Natural killer cell treated with Interleukin-12 subunit alpha and Interleukin-12 subunit beta and Interleukin-15 and Interleukin-18, amount 100 ng/mL, for 72 hours (primary cell): Measurements from ENCODE around the gene RBM12. TPM values are rescaled to one million over a fixed set of nuclear protein-coding genes. Genes with fewer than 3 reads are reported as not detected.
"Not testable (repeated sequence)": the region's sequence is repeated elsewhere in the genome, so short reads cannot be mapped to it uniquely, and the experiment has no call there.

Experiments used
- ATAC-seq, 2 donors: fragments of 150-1000 bp; cut with Tn5 transposase in 1 of 2; sonication (Bioruptor Pico), chemical (Tn5 transposase) in 1 of 2; 2 replicates each; pipeline ENCODE4 v1.10.0; 2021
- DNase-seq: peaks from one replicate; pipeline ENCODE4 v3.0.0; 2022; ENCODE audit warnings: low spot score
- H3K27ac Mint-ChIP-seq, 2 donors: 1 replicate in 1 of 2; 2 replicates in 1 of 2; pipeline ENCODE4 v1.8.0; 2022; ENCODE audit warnings: mixed read lengths in 2 of 2, mild to moderate bottlenecking in 1 of 2, moderate library complexity in 1 of 2
- H3K27me3 Mint-ChIP-seq, 2 donors: 1 replicate in 1 of 2; 2 replicates in 1 of 2; pipeline ENCODE4 v1.8.0; 2022; ENCODE audit warnings: mixed read lengths in 2 of 2
- H3K36me3 Mint-ChIP-seq: one replicate; pipeline ENCODE4 v1.8.0; 2022; ENCODE audit warnings: mixed read lengths
- H3K4me1 Mint-ChIP-seq, 2 donors: 1 replicate in 1 of 2; 2 replicates in 1 of 2; pipeline ENCODE4 v1.8.0; 2022; ENCODE audit warnings: low read depth in 2 of 2, mixed read lengths in 2 of 2, mild to moderate bottlenecking in 1 of 2
- H3K4me3 Mint-ChIP-seq: one replicate; pipeline ENCODE4 v1.8.0; 2022; ENCODE audit warnings: mixed read lengths
- H3K9me3 Mint-ChIP-seq: 2 replicates; pipeline ENCODE4 v1.8.0; 2022; ENCODE audit warnings: mixed read lengths
- total RNA-seq, 2 donors: library from RNA; stranded (reverse); gene quantifications; one replicate each; pipeline ENCODE4 v1.2.3, GENCODE V29; 2022

The RBM12 gene
- total RNA-seq: 100 to 1,000 TPM; 125 to 143 TPM

DNA sequence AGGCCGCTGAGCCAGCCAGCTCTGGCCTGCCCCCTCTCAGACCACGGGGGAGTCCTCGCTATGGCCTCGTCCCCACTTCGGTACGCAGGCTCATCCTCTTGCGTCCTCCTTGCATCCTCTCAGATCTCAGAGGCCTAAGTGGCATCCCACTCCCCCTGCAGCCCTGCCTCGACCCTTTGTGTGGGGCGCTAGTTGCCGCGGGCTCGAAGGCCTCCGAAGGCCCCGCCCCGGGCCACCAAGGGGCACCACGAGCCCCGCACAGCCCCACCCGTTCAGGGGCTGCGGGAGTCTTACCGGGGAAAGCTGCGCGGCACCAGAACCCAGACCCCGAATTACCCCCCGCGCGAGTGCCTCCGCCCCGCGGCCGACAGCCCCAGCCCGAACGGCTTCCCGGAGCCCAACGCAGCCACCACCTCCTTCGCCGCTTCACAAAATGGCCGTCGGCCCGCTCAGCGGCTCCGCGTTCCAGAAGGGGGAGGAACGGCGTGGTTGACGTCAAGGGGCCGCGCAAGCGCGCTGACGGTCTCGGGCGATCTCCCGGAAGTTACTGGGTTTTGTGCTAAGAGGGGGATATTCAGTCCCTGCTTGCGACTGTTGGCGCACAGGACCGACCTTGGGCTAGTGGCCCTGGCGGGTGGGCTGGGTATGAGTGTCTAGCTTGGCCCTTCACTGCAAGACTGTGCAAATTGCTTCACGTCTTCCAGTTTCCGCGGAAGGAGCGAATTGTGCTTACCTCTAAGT lies at the start of gene RBM12, which contains the start of gene CPNE1:
TSS of gene RBM12 (minus strand) at position 435 of the 741 bp plus-strand sequence. CDS start 9,578 bp downstream, outside the sequence.
TSS of gene CPNE1 (minus strand) at position 435 of the 741 bp plus-strand sequence. CDS start 31,977 bp downstream, outside the sequence.
- H3K4me1 Mint-ChIP-seq: peaks cover 44 to 54% of the 10 kb centered on the region in 2 donors
- peaks cover 7% of the 10 kb centered on the region for H3K36me3 Mint-ChIP-seq
- H3K27ac Mint-ChIP-seq: peak within 1 kb of the TSS; percentile 95 to 99
- no peaks in the 10 kb centered on the region for H3K27me3 Mint-ChIP-seq
- ATAC-seq (peak; percentile 91 to 95), DNase-seq (peak; percentile 95)
- peak within 1 kb of the TSS; percentile 84 for H3K4me3 Mint-ChIP-seq
- H3K9me3 Mint-ChIP-seq: no peaks in the 10 kb centered on the region

- no peaks in the 10 kb centered on the region for H3K9me3 Mint-ChIP-seq
- ATAC-seq: no peak
- H3K27ac Mint-ChIP-seq: peak overlapping the region in 1 of 2 donors; percentile 12
- H3K27me3 Mint-ChIP-seq: no peaks in the 10 kb centered on the region
- H3K4me3 Mint-ChIP-seq: no peak overlapping the region
- no peak for DNase-seq
- peaks cover 23% of the 10 kb centered on the region for H3K36me3 Mint-ChIP-seq
- peaks cover 27 to 32% of the 10 kb centered on the region in 2 donors for H3K4me1 Mint-ChIP-seq
Observed at GRCh38 chr20:35714127-35714526, 49.4 kb upstream of the RBM12 start.

GRCh38 chr20:35713120-35713519 lies 48.4 kb upstream of the RBM12 start:
- H3K9me3 Mint-ChIP-seq, DNase-seq, H3K27ac Mint-ChIP-seq, H3K27me3 Mint-ChIP-seq, H3K4me3 Mint-ChIP-seq, ATAC-seq: not testable (repeated sequence)
- peaks cover 26 to 39% of the 10 kb centered on the region in 2 donors for H3K4me1 Mint-ChIP-seq
- peaks cover 27% of the 10 kb centered on the region for H3K36me3 Mint-ChIP-seq

DNA sequence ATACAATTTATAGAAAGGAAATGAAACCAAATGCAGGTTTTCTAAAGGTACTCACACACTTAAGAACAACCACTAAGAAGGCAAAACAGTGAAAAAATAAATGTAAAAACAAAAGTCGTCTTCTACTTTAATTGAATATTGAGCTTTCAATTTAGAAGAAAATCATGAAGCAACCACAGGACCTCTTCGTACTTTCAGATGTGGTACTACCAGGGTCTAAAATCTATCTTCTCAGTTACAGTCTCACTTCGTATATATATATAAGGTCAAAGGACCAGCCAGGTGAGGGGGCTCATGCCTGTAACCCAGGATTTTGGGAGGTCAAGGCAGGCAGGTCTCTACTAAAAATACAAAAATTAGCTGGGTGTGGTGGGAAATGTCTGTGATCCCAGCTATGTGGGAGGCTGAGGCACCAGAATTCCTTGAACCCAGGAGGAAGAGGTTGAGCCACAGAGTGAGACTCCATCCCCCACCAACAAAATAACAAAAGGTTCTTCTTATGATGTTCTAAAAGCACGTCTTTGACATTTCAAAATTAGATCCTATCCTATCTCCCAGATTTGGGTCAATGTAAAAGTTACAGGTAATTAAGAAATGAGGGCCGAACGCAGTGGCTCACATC lies 47.0 kb upstream of the RBM12 start:
- peak overlapping the region; percentile 63 for H3K4me3 Mint-ChIP-seq
- no peaks in the 10 kb centered on the region for H3K27me3 Mint-ChIP-seq
- H3K9me3 Mint-ChIP-seq: no peaks in the 10 kb centered on the region
- no peak for DNase-seq
- peaks cover 25 to 39% of the 10 kb centered on the region in 2 donors for H3K4me1 Mint-ChIP-seq
- H3K36me3 Mint-ChIP-seq: peaks cover 27% of the 10 kb centered on the region
- H3K27ac Mint-ChIP-seq: peak overlapping the region; percentile 59 to 73
- peak in 1 of 2 donors; percentile 77 for ATAC-seq

DNA sequence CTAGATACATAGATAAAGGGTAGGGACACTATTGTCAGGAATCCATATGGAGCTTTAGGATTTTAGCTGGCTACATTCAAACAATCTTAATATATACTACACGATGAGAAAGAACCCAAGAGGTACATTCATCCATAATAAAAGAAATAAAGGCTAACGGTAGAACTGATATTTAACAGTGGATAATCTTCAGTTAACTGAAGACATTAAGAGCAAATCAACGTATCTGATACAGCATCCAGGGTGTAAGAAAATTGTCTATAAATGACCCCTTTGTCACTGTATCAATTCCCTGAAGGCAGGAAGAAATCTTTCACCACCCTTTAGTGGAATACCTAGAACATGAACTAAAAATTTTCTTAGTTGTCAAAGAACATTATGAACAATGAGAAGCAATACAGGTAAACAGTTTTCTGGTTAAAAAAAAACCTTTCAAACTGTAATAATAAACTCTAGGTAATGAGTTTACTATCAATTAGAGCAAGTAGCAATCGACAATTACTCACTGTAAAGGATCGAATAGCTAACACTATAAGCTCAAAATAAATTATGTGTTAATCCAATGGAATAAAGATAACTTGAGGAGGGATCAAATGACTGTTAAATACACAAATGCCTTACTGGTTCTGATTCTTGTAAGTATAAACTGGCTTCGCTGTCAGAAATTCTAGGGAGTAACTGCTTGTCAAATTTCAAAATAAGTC lies 46.3 kb upstream of the RBM12 start:
- Mint-ChIP-seq H3K4me1 (peaks cover 23 to 39% of the 10 kb centered on the region in 2 donors), H3K36me3 (peaks cover 27% of the 10 kb centered on the region), H3K27ac (peak overlapping the region; percentile 59 to 73), H3K27me3 (no peaks in the 10 kb centered on the region), H3K4me3 (peak overlapping the region; percentile 63), H3K9me3 (no peaks in the 10 kb centered on the region)
- no peak for ATAC-seq
- DNase-seq: no peak

DNA sequence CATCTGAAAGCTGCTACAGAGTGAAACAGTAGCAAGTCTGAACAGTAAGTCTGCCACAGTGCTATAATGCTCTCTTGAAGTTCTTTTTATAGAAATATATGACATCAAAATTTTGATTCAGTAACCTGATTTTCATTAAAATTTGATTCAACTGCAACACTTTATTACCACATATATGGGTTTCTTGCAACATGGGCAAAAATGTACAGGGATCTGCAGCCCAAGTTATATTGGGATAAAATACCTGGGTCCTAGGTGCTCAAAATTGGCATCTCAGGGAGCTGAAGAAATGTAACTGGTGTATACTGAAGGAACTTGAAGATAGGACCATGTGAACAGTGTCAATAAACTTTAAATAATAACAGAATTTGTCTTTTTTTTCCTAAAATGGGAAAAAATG lies 45.3 kb upstream of the RBM12 start:
- ATAC-seq: no peak
- Mint-ChIP-seq H3K27ac (peak overlapping the region; percentile 59 to 73), H3K4me3 (no peak overlapping the region), H3K9me3 (no peaks in the 10 kb centered on the region), H3K4me1 (peaks cover 16 to 39% of the 10 kb centered on the region in 2 donors), H3K36me3 (peaks cover 28% of the 10 kb centered on the region), H3K27me3 (no peaks in the 10 kb centered on the region)
- DNase-seq: no peak

GRCh38 chr20:35709259-35709658 lies 44.6 kb upstream of the RBM12 start:
- no peak for ATAC-seq
- Mint-ChIP-seq H3K27ac (peak overlapping the region; percentile 46 to 48), H3K27me3 (no peaks in the 10 kb centered on the region), H3K4me3 (no peak overlapping the region), H3K4me1 (peaks cover 19 to 35% of the 10 kb centered on the region in 2 donors), H3K9me3 (no peaks in the 10 kb centered on the region), H3K36me3 (peaks cover 36% of the 10 kb centered on the region)
- DNase-seq: no peak

DNA sequence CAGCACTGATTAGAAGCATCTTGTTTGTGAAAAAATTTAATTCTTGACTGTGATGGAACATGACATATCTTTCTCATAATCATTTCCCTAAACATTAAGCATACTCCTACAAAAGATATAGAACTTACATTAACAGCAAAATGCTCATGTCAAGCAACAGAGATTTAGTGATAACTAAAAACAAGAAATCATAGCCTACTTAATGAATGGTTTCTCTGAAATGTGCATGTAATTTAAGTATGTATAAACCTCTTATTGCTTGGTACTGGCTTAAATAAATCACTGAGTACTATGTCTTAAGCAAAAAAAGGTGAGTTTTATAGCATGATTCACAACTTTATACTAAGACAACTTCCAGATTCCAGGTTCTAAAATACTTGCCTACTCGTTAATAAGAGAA lies 43.8 kb upstream of the RBM12 start:
- H3K27ac Mint-ChIP-seq: peak overlapping the region in 1 of 2 donors; percentile 48
- H3K27me3 Mint-ChIP-seq: no peaks in the 10 kb centered on the region
- no peak for ATAC-seq
- H3K4me1 Mint-ChIP-seq: peaks cover 18 to 33% of the 10 kb centered on the region in 2 donors
- H3K9me3 Mint-ChIP-seq: no peaks in the 10 kb centered on the region
- DNase-seq: no peak
- peaks cover 39% of the 10 kb centered on the region for H3K36me3 Mint-ChIP-seq
- H3K4me3 Mint-ChIP-seq: no peak overlapping the region

DNA sequence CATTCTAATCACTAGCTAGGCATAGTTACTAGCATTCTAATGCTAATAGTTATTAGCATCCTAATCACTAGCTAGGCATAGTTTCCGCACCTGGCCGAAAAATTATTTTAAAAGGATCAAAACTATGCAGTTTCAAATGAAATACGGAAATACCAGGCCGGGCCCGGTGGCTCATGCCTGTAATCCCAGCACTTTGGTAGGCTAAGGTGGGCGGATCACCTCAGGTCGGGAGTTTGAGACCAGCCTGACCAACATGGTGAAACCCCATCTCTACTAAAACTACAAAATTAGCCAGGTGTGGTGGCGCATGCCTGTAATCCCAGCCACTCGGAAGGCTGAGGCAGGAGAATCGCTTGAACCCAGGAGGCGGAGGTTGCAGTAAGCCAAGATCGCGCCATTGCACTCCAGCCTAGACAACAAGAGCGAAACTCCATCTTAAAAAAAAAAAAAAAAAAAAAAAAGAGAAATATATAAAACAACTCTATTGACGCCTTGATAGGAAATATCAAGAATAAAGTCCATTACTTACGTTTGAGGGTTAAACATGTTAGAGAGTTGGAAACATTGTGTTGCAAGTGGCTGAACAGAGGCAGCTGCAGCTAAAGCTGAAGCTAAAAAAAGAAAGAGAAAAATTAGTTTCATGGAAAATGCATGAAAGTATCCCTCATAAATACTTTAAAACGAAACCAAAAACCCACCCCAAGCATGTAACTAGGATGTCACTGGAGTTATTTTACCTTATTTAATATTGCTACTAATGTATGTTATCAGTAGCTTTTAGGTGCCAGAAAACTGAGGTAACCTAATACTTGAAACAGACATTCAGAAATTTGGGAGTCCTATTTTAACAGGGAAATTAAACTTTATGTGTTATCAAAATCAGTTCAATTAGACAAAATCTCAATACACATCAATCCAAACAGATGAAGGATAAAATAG lies 42.2 kb upstream of the RBM12 start:
- peaks cover 19 to 39% of the 10 kb centered on the region in 2 donors for H3K4me1 Mint-ChIP-seq
- H3K27me3 Mint-ChIP-seq, H3K9me3 Mint-ChIP-seq, DNase-seq, H3K4me3 Mint-ChIP-seq, H3K27ac Mint-ChIP-seq, ATAC-seq: not testable (repeated sequence)
- H3K36me3 Mint-ChIP-seq: peaks cover 48% of the 10 kb centered on the region

- Mint-ChIP-seq H3K4me1 (peaks cover 19 to 32% of the 10 kb centered on the region in 2 donors), H3K36me3 (peaks cover 40% of the 10 kb centered on the region)
- H3K27me3 Mint-ChIP-seq, H3K27ac Mint-ChIP-seq, H3K4me3 Mint-ChIP-seq, ATAC-seq, DNase-seq, H3K9me3 Mint-ChIP-seq: not testable (repeated sequence)
Observed at GRCh38 chr20:35705894-35706293, 41.2 kb upstream of the RBM12 start.

GRCh38 chr20:35704514-35705261 lies 40.0 kb upstream of the RBM12 start:
- DNase-seq (no peak), ATAC-seq (no peak)
- Mint-ChIP-seq H3K4me3 (no peak overlapping the region), H3K27me3 (no peaks in the 10 kb centered on the region), H3K4me1 (peaks cover 25 to 38% of the 10 kb centered on the region in 2 donors), H3K27ac (peak overlapping the region in 1 of 2 donors; percentile 67), H3K9me3 (no peaks in the 10 kb centered on the region), H3K36me3 (peaks cover 37% of the 10 kb centered on the region)

DNA sequence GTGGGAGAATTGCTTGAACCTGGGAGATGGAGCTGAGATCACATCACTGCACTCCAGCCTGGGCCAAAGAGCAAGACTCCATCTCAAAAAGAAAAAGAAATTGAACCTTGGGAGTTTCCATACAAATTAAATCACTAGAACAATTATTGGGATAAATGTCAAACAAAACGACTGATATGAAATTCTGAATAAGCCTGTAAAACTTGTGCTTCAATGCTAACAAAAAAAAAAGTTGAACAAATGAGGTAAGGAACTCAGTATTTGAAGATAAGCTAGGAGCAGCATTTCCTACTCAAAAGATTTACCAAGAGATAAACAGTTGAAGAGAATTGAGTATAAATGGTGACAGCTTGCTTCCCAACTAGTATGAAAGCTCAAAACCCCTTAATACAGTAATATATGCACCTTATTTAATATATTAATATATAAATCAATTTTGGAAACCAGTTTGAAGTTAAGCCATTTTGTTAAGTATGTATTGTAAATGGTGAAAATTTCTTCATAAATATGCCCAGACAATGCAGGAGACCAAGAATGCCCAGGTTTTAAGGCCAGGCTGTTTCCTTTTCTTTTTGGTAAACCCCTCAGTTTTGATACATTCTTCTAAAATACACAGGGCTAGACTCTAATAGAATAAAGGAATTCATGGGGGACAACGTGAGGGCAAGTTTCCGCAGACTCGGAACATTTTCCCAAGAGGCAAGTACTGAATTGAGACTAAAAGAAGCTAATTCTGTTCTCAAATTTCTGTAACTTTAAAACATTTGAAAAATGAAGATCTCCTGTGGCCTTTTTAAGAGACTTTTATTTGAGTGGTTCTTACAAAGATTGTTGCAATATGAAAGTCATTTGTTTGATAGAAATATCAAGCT lies 38.4 kb upstream of the RBM12 start:
- ATAC-seq (no peak), DNase-seq (no peak)
- H3K4me1 Mint-ChIP-seq: peaks cover 32 to 37% of the 10 kb centered on the region in 2 donors
- H3K9me3 Mint-ChIP-seq: no peaks in the 10 kb centered on the region
- H3K27me3 Mint-ChIP-seq: no peaks in the 10 kb centered on the region
- H3K27ac Mint-ChIP-seq: peak overlapping the region; percentile 50 to 67
- no peak overlapping the region for H3K4me3 Mint-ChIP-seq
- peaks cover 39% of the 10 kb centered on the region for H3K36me3 Mint-ChIP-seq
